HG03342 (cell line): Measurements from ENCODE around the gene KLHL29.

Source experiments
- ATAC-seq: cut with Tn5 transposase; IDR thresholded peaks from one replicate; pipeline ENCODE4 v1.9.1; 2021; ENCODE audit warnings: mild to moderate bottlenecking, moderate library complexity; ENCODE audit not compliant: unreplicated experiment

KLHL29 gene

GRCh38 chr2:23507267-23508065 lies 122.5 kb downstream of the KLHL29 start:
- ATAC-seq = no peak

- no peak for ATAC-seq
Measured at GRCh38 chr2:23508066-23508390, 123.0 kb downstream of the KLHL29 start.

- no peak for ATAC-seq
Measured at GRCh38 chr2:23509103-23509502, 124.1 kb downstream of the KLHL29 start.

- no peak for ATAC-seq
Measured at GRCh38 chr2:23509596-23510292, 124.8 kb downstream of the KLHL29 start.

GRCh38 chr2:23510471-23510870 lies 125.5 kb downstream of the KLHL29 start:
- no peak for ATAC-seq

- no peak for ATAC-seq
Measured at GRCh38 chr2:23512778-23513177, 127.8 kb downstream of the KLHL29 start.

- no peak for ATAC-seq
Measured at GRCh38 chr2:23513245-23513871, 128.4 kb downstream of the KLHL29 start.

GRCh38 chr2:23513872-23514793 lies 129.2 kb downstream of the KLHL29 start:
- no peak for ATAC-seq

- ATAC-seq = no peak
Measured at GRCh38 chr2:23516520-23517256, 131.7 kb downstream of the KLHL29 start.

GRCh38 chr2:23518481-23519333 lies 133.7 kb downstream of the KLHL29 start:
- no peak for ATAC-seq

GRCh38 chr2:23519334-23519651 lies 134.3 kb downstream of the KLHL29 start:
- no peak for ATAC-seq

- no peak for ATAC-seq
Measured at GRCh38 chr2:23520256-23520655, 135.3 kb downstream of the KLHL29 start.

GRCh38 chr2:23521060-23521459 lies 136.1 kb downstream of the KLHL29 start:
- no peak for ATAC-seq

- ATAC-seq = no peak
Measured at GRCh38 chr2:23522726-23523372, 137.9 kb downstream of the KLHL29 start.

- no peak for ATAC-seq
Measured at GRCh38 chr2:23523373-23524260, 138.6 kb downstream of the KLHL29 start.

GRCh38 chr2:23524261-23524706 lies 139.3 kb downstream of the KLHL29 start:
- no peak for ATAC-seq

GRCh38 chr2:23525137-23525765 lies 140.3 kb downstream of the KLHL29 start:
- ATAC-seq = no peak
